Small intestine (tissue), 7 donors: Measurements from ENCODE around the gene EPAS1. TPM values are rescaled to one million over a fixed set of nuclear protein-coding genes. Genes with fewer than 3 reads are reported as not detected.

ENCODE experiments used
- DNase-seq, 2 donors: peaks; one replicate each; pipeline versions ENCODE4 v3.0.0 to v3.0.0-alpha.2; 2013
- FAIRE-seq: peaks from 2 replicates; lab custom pipeline; 2012; peaks lifted over from hg19 to GRCh38; lab: Jason Lieb, UNC
- H3K27ac ChIP-seq, 3 donors: one replicate each; pipeline ENCODE4 v1.5.1; 2013; ENCODE audit warnings: low read length in 2 of 3, mild to moderate bottlenecking in 2 of 3, control low read depth in 1 of 3, inconsistent platforms in 1 of 3, low read depth in 1 of 3, moderate library complexity in 1 of 3
- H3K27me3 ChIP-seq, 3 donors: one replicate each; pipeline ENCODE4 v1.6.1; 2013; ENCODE audit warnings: low read length in 3 of 3, inconsistent platforms in 1 of 3; ENCODE audit not compliant: control insufficient read depth in 3 of 3, insufficient read depth in 3 of 3
- H3K36me3 ChIP-seq, 3 donors: one replicate each; pipeline ENCODE4 v1.6.1; 2013; ENCODE audit warnings: low read length in 3 of 3, inconsistent platforms in 1 of 3, low read depth in 1 of 3, mild to moderate bottlenecking in 1 of 3, moderate library complexity in 1 of 3; ENCODE audit not compliant: control insufficient read depth in 3 of 3, insufficient read depth in 2 of 3
- H3K4me1 ChIP-seq, 3 donors: one replicate each; pipeline ENCODE4 v1.6.1; 2013; ENCODE audit warnings: low read length in 2 of 3, inconsistent platforms in 1 of 3, low read depth in 1 of 3, mild to moderate bottlenecking in 1 of 3, moderate library complexity in 1 of 3; ENCODE audit not compliant: control insufficient read depth in 3 of 3, insufficient read depth in 2 of 3
- H3K4me3 ChIP-seq, 3 donors: one replicate each; pipeline ENCODE4 v1.5.1; 2013; ENCODE audit warnings: low read length in 3 of 3, control low read depth in 1 of 3, inconsistent platforms in 1 of 3, low read depth in 1 of 3, mild to moderate bottlenecking in 1 of 3, moderate library complexity in 1 of 3
- H3K9me3 ChIP-seq, 2 donors: one replicate each; pipeline ENCODE4 v1.6.1; 2013; ENCODE audit warnings: low read depth in 1 of 2, low read length in 1 of 2; ENCODE audit not compliant: control insufficient read depth in 2 of 2, insufficient read depth in 1 of 2
- WGBS, 3 donors: extraction: QIAGEN DNeasy Blood & Tissue Kit; methylation state at CpG; one replicate each; pipeline ENCODE4 v1.1.7; 2013; 5-methylcytosine and 5-hydroxymethylcytosine counted together
- polyA plus RNA-seq, 4 donors: library from polyadenylated mRNA; stranded (reverse) in 3 of 4; unstranded in 1 of 4; fragments of 200-250 nt in 3 of 4; fragments of 120-200 nt in 1 of 4; gene quantifications; one replicate each; pipeline versions ENCODE4 v1.2.1 to v1.2.3, GENCODE V29; 2013
- donor health status: healthy with polysubstance abuse.
- donor health status: control.
- donor health status: control.
- donor health status: Bipolar disorder and iron deficiency.
- donor health status: healthy.

Gene EPAS1
- polyA plus RNA-seq, 4 donors: 22.7 to 106 (median 64.1) TPM

DNA sequence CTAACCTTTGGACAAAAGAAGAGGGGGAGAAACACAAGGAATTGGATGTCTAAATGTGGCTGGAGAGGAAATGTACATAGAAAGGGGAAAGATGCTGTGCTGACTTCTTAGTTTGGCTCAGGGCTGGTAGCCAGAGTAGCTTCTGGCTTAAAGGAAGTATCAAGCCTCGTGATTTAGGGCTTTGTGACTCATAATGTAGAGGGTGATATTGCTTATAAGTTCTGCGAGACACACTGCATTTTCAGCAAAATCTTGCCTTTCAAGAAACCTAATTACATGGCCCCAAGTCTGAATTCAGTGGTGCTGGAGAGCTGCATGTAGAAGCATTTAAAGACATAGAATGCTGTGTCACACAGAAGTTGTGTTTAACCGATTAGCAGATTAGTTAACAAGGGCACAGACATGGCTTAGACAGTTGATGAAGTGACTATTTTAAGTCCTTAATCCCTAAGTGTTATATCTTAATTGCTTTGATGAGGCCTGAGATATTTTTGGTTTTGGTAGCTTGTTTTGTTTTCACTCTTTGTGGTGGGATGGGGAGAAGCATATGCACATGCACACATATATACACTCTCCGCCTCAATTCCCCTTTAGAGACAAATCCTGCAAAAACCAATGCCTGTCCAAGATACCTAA is 66.4 kb downstream of the EPAS1 start:
- no peaks in the 10 kb centered on the region for H3K27me3 ChIP-seq
- no peak for FAIRE-seq
- peaks cover 10 to 28% (median 23%) of the 10 kb centered on the region in 3 donors for H3K36me3 ChIP-seq
- no peaks in the 10 kb centered on the region for H3K9me3 ChIP-seq
- no peak overlapping the region for H3K4me3 ChIP-seq
- peak in 1 of 2 donors; percentile 19 for DNase-seq
- peaks cover 0 to 6% (median 0%) of the 10 kb centered on the region in 3 donors for H3K4me1 ChIP-seq
- no peak overlapping the region for H3K27ac ChIP-seq
- 65 to 83% (median 74%) methylated on average over 4 of the region's 4 CpGs for WGBS, 3 donors

GRCh38 chr2:46364797-46365457 is 67.7 kb downstream of the EPAS1 start:
- no peaks in the 10 kb centered on the region for H3K27me3 ChIP-seq
- H3K27ac ChIP-seq: no peak overlapping the region
- peaks cover 10 to 37% (median 31%) of the 10 kb centered on the region in 3 donors for H3K36me3 ChIP-seq
- DNase-seq (peak; percentile 65 to 72), FAIRE-seq (no peak)
- WGBS, 3 donors: 51 to 52% (median 51%) methylated on average over 4 of the region's 4 CpGs
- H3K4me3 ChIP-seq: no peak overlapping the region
- H3K9me3 ChIP-seq: no peaks in the 10 kb centered on the region
- H3K4me1 ChIP-seq: peaks cover 0 to 6% (median 0%) of the 10 kb centered on the region in 3 donors

- Histone ChIP-seq H3K9me3 (no peaks in the 10 kb centered on the region), H3K36me3 (peaks cover 9 to 33% (median 24%) of the 10 kb centered on the region in 3 donors), H3K27me3 (no peaks in the 10 kb centered on the region), H3K4me1 (peaks cover 0 to 6% (median 0%) of the 10 kb centered on the region in 3 donors), H3K4me3 (no peak overlapping the region), H3K27ac (peak overlapping the region in 2 of 3 donors; percentile 24 to 29)
- FAIRE-seq (no peak), DNase-seq (no peak)
- 80 to 89% (median 88%) methylated on average over 15 of the region's 15 CpGs for WGBS, 3 donors
These were observed 68.9 kb downstream of the EPAS1 start for GRCh38 chr2:46365913-46366667.

DNA sequence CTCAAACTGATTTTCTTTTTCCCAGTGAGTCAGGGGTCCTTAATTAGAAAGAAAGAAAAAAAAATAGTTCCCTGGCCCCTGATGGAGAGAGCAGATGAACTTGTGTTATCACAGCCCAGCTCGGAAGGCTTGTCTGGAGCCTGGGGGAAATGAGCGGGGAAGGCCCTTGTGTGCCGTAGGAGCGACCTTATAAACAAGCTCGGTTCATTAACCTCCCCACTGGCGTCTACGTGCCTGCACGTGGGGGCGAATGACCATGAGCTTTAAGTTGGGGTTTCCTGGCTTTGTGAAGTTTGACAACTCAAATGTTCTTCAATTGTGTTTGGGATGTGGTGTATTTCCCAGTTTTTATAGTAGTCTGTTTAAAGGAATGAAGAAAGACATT is 69.5 kb downstream of the EPAS1 start:
- Histone ChIP-seq H3K27ac (peak overlapping the region in 1 of 3 donors; percentile 5), H3K4me1 (peaks cover 0 to 6% (median 0%) of the 10 kb centered on the region in 3 donors), H3K9me3 (no peaks in the 10 kb centered on the region), H3K36me3 (peaks cover 5 to 32% (median 19%) of the 10 kb centered on the region in 3 donors), H3K4me3 (no peak overlapping the region), H3K27me3 (no peaks in the 10 kb centered on the region)
- FAIRE-seq (no peak), DNase-seq (peak in 1 of 2 donors; percentile 26)
- 79 to 90% (median 87%) methylated on average over 9 of the region's 9 CpGs for WGBS, 3 donors

GRCh38 chr2:46367286-46367685 is 70.1 kb downstream of the EPAS1 start:
- Histone ChIP-seq H3K4me3 (no peak overlapping the region), H3K27me3 (no peaks in the 10 kb centered on the region), H3K9me3 (no peaks in the 10 kb centered on the region), H3K4me1 (peaks cover 0 to 4% (median 0%) of the 10 kb centered on the region in 3 donors), H3K27ac (peak overlapping the region in 1 of 3 donors; percentile 22), H3K36me3 (peaks cover 2 to 28% (median 21%) of the 10 kb centered on the region in 3 donors)
- FAIRE-seq (no peak), DNase-seq (no peak)
- WGBS, 3 donors: 83 to 96% (median 90%) methylated on average over 6 of the region's 6 CpGs

DNA sequence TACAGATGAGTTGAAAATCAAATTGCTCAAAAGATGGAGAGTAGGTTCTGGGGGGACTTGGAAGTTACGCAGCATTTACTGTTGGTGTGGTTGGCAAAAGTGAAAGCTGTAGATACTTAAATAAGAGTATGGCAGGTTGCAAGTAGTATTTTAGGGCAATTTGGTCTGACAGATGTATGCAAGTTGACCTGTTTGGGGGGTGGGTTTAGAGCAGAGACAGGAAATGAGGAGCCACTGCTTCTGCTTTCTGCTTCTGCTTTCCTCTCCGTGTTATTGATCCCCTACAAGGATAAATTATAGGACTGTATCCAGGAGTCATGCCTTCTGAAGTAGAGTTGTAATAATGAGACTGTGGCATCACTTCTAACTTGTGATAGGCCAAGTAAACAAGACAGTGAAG is 71.2 kb downstream of the EPAS1 start:
- FAIRE-seq: no peak
- DNase-seq: no peak
- WGBS, 3 donors: 61 to 93% (median 69%) methylated on average over 2 of the region's 2 CpGs
- H3K4me3 ChIP-seq: no peak overlapping the region
- H3K9me3 ChIP-seq: no peaks in the 10 kb centered on the region
- H3K4me1 ChIP-seq: peaks cover 0 to 4% (median 3%) of the 10 kb centered on the region in 3 donors
- peaks cover 0 to 28% (median 22%) of the 10 kb centered on the region in 3 donors for H3K36me3 ChIP-seq
- H3K27me3 ChIP-seq: no peaks in the 10 kb centered on the region
- H3K27ac ChIP-seq: no peak overlapping the region

GRCh38 chr2:46369783-46370182 is 72.6 kb downstream of the EPAS1 start:
- DNase-seq (peak in 1 of 2 donors; percentile 55), FAIRE-seq (no peak)
- WGBS, 3 donors: 86 to 96% (median 86%) methylated on average over 5 of the region's 5 CpGs
- peaks cover 0 to 4% (median 3%) of the 10 kb centered on the region in 3 donors for H3K4me1 ChIP-seq
- no peaks in the 10 kb centered on the region for H3K27me3 ChIP-seq
- H3K9me3 ChIP-seq: no peaks in the 10 kb centered on the region
- no peak overlapping the region for H3K4me3 ChIP-seq
- H3K27ac ChIP-seq: no peak overlapping the region
- H3K36me3 ChIP-seq: peaks cover 2 to 24% (median 23%) of the 10 kb centered on the region in 3 donors

DNA sequence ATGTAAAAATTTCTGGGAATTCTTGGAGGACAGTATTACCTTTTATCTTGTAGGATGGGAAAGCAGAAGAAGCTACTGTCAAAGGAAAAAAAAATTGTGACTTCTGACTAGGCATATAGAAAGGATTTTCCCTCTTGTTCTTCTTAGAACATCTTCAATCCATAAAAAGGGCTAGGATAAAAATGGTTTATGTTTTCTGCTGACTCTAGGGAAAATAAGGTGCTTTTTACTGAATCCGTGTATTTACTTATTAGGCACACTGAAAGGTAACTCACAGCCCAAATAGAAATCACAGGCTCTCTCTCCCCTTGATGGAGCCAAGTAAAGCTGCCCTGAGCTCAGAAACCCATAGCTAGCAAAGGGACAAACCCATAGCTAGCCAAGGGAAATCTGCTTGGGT is 74.6 kb downstream of the EPAS1 start:
- WGBS, 3 donors: 93 to 97% (median 96%) methylated on average over 1 of the region's 1 CpG
- FAIRE-seq: no peak
- H3K9me3 ChIP-seq: no peaks in the 10 kb centered on the region
- no peak overlapping the region for H3K27ac ChIP-seq
- no peaks in the 10 kb centered on the region for H3K27me3 ChIP-seq
- no peak for DNase-seq
- H3K36me3 ChIP-seq: peaks cover 17 to 35% (median 30%) of the 10 kb centered on the region in 3 donors
- no peak overlapping the region for H3K4me3 ChIP-seq
- peaks cover 0 to 6% (median 4%) of the 10 kb centered on the region in 3 donors for H3K4me1 ChIP-seq
